Subcutaneous adipose tissue (tissue), 4 donors: ENCODE results near the gene SERINC2. TPM values are rescaled to one million over a fixed set of nuclear protein-coding genes. Genes with fewer than 3 reads are reported as not detected.

Source experiments
- CTCF ChIP-seq: fragments of 450-650 bp; IDR thresholded peaks from one replicate; pipeline ENCODE4 v1.5.1; 2016; ENCODE audit warnings: low read depth, mild to moderate bottlenecking, control low read depth, antibody characterized with exemption, moderate library complexity
- total RNA-seq, 4 donors: library from RNA; depleted of rRNA; stranded (reverse); fragments of >200 nt; gene quantifications; one replicate each; pipeline ENCODE4 v1.1.0, GENCODE V29; 2016

The SERINC2 gene
- total RNA-seq, result 10 to 100 TPM in 1 of 4 donors, 1 to 10 TPM in 3; 1.6 to 11.0 (median 7.2) TPM

GRCh38 chr1:31412732-31413404 lies at the start of gene SERINC2:
Gene SERINC2, plus strand, starts transcription at chr1:31413213. Its CDS starts 53 bp downstream, at chr1:31413266.
- no peak for TF ChIP-seq CTCF

GRCh38 chr1:31364561-31365250 lies 48.3 kb upstream of the SERINC2 start:
- no peak for TF ChIP-seq CTCF

- no peak for TF ChIP-seq CTCF
Observed at GRCh38 chr1:31366796-31367195, 46.2 kb upstream of the SERINC2 start.

- TF ChIP-seq CTCF, result no peak
Observed at GRCh38 chr1:31368611-31369107, 44.4 kb upstream of the SERINC2 start.

GRCh38 chr1:31370021-31370420 lies 43.0 kb upstream of the SERINC2 start:
- no peak for TF ChIP-seq CTCF

GRCh38 chr1:31370565-31370964 lies 42.4 kb upstream of the SERINC2 start:
- TF ChIP-seq CTCF, result no peak
